KG1 (cell line): ENCODE measurements around the gene NUFIP2.
"Not testable (repeated sequence)": the region's sequence is repeated elsewhere in the genome, so short reads cannot be mapped to it uniquely, and the experiment has no call there.

ENCODE experiments used
- DNase-seq: peaks from one replicate; lab custom pipeline; 2025; lab: John Stamatoyannopoulos, UW

Gene NUFIP2

DNA sequence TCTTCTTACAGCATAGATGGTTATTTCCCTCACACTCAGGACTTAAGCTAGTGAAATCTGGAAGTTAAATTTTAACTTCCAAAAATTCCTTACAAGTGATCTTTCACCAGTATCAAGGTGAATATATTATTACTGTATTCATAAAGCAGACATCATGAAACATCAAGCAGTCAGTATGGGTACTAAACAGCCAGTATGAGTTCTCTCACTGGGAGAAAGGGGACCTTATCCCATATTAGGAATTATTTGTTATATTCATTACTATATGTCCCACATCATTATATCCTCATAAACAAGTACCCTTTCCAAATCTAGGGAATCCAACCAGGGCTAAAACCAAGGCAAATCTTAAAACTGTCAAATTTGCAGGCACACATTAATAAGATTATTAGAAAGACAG lies 15.3 kb downstream of the NUFIP2 start:
- DNase-seq: no peak

DNA sequence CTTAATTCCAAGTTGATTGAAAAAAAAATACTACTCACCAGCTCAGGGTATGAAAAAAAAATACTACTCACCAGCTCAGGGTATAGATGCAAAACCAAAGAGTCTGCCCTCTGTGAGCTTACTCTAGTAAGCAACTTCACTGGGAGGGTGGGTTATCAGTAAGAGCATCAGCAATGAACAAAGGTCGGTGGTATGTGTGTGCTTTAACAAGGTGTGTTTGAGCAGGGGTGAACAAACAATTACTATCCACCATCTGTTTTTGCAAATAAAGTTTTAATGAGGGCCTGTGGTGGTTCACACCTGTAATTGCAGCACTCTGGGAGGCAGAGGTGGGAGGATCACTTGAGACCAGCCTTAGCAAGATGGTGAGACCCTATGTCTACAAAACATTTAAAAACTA lies 20.0 kb downstream of the NUFIP2 start:
- no peak for DNase-seq

DNA sequence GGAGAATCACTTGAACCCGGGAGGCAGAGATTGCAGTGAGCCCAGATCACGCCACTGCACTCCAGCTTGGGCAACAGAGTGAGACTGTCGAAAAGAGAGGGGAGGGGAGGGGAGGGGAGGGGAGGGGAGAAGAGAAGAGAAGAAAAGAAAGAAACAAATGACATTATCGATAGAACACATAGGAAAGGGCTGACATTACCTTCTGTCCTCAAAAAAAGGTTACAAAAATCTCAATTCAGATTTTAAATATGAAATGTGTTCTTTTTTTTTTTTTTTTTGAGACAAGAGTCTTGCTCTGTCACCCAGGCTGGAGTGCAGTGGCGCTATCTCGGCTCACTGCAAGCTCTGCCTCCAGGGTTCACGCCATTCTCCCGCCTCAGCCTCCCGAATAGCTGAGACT lies 22.0 kb downstream of the NUFIP2 start:
- DNase-seq: not testable (repeated sequence)

DNA sequence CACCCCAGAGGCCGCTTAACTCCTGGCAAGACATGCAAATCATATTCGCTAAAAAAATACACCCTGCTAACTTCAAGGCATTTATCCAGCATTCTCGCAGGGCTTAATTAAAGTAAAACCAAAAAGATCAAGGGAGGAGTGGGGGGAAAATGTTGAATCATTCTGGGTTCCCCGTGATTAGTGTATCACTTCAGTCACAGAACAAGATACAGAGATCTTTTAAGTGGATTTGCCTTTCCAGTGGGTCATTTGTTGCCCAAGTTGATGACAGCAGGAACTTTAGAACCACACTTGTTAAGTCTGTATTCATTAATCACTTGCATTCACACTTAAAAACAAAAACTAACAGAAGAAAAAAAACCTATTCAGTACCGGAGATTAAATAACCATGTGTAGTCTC lies 30.0 kb downstream of the NUFIP2 start:
- no peak for DNase-seq

DNA sequence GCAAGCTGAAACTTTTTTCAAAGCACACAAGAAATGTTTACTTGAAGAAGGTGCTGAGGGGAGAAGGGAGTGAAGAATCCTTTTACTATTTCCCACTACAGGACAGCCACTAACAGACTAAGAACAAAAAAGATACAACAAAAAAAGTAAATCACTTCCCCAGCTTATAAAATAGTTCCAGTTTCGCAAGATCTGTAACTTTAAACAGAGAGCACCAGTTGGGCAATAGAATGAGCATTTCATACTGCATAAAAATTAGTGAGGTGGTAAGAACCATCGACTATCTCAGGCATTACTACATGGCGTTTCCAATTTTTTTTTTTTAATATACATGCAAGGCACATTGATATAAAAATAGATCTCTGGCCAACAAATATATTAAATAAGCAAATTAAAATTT lies 36.2 kb downstream of the NUFIP2 start:
- DNase-seq: no peak

DNA sequence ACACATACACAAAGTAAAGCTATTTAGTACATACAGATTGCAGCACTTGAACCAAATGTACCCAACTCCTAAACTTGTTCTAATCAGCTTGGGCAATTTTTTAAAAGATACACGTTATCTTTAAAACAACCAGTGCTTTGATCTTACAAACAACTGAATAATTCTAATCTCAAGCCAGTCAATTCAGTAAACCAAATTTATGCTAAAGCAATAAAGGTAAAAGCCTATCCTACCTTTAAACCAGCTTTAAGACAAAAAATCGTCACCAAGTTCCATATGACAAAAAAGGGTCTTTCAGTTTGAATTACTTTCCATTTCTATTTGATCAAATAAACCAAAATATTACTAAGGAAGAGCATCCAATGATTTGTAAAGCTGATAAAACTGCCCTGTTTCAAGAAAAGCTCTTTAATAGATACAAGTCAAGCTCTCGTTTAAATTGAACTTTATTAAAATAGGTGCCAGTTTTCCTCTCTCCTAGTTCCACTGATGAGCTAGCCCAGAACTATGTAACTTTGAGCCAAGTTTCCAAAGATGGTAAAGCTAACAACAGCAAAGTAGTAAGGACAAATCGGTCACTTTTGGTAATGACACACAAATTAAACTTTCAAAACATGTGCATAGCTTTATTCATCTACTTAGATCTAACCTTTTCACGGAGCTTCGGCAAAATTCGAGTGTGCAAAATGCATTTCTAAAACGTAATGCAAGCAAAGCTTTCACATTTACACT lies 37.0 kb downstream of the NUFIP2 start:
- no peak for DNase-seq

DNA sequence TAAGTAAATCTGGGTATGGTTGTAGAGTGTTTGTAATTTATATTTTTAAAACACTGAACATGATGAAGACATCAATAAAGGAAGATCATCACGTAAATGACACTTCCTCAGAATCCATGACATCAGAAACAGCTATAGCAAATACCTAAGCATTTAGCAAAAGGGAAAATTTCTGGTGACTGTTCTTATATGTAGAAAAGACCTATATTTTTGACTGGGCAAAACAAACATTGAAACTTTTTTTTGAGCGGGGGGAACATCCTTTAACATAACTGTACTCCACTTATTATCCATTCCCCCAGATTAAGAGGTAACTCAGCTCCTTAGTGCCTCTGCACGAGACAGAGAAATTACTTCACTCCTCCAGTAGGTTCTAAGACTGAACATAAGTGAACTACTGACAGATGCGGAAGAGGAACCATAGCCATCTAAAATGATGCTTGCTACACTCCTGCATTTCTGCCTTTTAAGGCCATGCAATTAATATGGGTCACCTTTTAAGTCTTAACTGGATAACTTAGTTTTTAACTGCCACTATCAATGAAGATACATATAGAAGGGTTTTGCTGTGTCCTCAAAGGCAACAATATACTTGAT lies 37.9 kb downstream of the NUFIP2 start:
- no peak for DNase-seq

DNA sequence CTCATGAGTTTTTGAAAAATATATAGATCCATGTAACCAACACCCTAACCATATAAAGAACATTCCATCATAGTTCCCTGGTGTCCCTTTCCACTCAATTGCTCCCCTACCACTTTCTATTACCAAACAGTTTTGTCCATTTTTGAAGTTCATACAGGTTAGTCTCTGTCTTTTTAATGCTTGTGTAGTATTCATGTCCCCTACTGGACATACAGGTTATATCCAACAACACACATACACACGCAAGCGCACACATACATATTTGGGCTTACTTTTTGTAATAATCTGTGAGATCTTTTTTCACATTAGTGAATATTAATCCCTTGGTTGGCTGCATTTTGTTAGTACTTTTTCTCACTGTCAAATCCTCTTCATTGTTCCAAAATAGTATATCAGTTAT lies 40.9 kb downstream of the NUFIP2 start:
- no peak for DNase-seq

DNA sequence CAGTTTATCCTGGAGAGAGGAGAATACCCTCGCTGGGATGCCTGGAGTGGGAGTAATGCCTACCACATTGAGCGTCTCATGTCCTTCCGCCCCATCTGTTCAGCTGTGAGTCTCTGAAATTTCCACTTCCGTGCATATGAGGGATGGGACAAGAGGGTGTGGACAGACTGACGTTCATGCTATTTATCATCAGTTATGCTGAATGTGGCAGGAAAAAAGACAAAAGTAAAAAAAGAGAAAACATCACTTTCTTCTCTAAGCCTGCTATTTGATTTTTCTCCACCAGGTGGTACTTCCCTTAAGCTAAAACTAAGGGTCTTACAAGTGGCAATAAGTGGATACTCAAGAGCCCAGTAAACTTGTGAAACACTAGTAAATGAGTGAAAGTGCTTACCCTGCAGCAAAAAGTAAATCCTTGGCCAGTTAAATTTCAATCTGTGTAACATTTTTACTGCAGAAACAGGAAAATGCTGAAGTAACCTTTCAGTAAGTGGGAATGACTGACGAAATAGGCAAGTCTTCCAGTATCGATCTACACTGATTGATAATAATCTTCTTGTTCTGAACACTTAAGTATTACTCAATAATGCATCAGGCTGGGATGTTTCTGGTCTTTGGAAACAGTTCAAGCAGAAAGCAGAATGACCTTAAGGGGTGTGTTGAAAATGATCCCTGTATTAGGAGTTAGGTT lies 41.7 kb downstream of the NUFIP2 start:
- DNase-seq: peak; percentile 22

DNA sequence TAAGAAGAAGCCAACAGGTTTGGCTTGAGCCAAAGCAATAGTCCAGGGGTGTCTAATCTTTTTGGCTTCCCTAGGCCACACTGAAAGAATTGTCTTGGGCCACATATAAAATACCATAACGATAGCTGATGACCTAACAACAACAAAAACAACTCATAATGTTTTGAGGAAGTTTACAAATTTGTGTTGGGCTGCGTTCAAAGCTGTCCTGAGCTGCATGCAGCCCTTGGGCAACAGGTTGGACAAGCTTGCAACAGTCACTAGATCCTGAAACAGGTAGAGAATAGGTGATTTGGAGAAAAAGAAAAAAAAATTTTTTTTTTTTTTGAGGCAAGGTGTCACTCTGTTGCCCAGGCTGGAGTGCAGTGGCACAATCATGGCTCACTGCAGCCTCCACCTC lies 42.8 kb downstream of the NUFIP2 start:
- no peak for DNase-seq

DNA sequence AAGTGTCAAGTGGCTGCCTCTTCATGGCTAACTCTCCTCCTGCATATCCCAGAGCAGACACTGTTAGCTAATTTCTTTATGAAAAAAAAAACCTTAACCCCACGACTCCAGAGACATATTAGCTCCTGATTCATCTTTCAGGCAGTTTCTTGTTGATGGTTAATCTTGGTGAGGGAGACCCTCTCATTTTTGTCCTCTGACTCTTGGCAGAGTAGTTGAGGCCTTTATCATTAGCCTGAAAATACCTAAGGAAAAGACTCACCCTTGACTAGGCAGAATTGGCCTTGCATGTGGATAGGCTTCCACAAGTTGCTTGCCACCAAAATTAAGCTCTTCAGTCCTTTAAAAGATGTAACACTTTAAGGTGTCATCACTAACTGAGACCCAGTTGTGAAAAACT lies 43.3 kb downstream of the NUFIP2 start:
- no peak for DNase-seq

DNA sequence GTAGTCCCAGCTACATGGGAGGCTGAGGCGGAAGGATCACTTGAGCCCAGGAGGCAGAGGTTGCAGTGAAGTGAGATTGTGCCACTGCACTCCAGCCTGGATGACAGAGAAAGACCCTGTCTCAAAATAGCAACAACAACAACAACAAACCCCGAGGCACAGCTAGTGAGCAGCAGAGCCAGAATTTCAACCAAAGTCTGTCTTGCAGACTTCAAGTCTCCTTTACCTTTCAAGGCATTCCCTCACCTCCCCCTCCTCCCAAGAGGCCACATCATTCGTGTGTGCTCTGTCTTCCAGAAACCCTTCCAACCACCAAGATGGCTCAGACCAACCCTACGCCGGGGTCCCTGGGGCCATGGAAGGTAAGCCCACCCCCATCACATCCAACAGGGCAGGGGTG lies 45.1 kb downstream of the NUFIP2 start:
- no peak for DNase-seq

DNA sequence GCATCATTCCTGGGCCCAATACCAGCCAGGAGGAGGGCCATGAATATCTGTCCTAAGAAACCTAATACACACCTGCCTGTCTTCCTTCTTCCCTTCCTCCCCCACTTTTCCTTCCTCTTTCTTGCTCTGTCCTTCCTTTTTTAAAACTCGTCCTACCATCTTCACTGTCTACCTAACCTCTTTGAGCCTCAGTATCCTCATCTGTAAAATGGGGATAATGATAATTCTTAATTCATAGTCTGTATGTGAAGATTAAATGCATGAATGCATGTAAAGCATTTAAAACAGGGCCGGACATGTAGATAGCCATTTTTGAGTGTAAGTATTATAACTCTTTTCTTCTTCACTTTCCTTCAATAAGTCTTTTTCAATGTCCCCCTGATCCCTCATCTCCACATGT lies 46.7 kb downstream of the NUFIP2 start:
- DNase-seq: no peak

DNA sequence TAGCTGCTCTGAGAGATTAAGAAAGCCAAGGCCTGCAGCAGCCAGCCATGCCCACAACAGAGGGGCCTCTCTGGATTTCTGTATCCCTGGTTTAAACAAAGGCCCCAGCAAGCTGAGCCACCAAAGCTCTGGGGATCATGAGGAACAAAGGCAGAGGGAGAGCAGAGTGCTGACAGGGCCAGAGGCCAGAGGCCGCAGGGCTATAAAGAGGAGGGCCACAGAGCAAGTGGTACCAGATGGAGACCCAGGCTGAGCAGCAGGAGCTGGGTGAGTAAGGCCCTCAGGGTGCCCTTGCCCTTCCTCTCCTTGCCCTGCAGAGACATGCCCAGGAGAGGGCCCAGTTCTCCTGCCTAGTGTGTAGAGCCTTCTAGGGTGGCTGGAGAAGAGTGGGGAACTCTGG lies 47.3 kb downstream of the NUFIP2 start, which contains the start of gene CRYBA1:
Gene CRYBA1 (plus strand): TSS at position 232 of the 400 bp plus-strand sequence. CDS start 5 bp downstream, at position 237.
- DNase-seq: no peak

DNA sequence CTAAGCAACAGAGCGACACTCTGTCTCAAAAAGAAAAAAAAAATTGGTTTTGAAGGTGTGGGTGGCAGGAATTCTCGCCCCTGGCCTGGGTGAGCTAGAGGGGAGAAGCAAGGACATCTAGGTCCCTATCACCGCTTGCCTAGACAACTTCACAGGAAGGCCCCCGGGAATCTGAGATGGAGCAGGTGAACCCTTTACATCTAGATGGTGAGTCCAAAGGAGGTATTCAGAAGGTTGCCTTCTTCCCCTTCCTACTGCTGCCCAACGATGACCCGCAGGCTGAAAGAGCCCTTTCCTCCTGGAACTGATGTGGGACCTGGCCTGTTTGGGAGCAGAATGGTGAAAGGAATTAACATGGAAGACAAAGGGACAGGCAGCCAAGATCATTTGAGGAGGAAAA lies 48.5 kb downstream of the NUFIP2 start:
- DNase-seq: no peak

DNA sequence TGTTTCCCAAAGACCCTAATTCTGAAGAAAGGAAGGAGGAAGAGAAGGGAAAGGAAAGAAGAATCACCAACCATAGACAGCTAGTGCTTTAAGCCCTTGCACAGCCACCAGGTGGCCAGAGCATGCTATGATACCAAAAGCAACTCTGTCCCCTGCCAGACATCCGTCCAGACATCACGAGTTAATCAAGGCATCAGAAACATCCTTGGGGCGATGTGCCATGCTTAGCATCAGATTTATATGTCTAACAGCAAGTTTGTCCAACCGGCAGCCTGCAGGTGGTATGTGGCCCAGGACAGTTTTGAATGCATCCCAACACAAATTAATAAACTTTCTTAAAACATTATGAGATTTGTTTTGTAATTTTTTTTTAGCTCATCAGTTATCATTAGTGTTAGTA lies 50.2 kb downstream of the NUFIP2 start:
- no peak for DNase-seq

DNA sequence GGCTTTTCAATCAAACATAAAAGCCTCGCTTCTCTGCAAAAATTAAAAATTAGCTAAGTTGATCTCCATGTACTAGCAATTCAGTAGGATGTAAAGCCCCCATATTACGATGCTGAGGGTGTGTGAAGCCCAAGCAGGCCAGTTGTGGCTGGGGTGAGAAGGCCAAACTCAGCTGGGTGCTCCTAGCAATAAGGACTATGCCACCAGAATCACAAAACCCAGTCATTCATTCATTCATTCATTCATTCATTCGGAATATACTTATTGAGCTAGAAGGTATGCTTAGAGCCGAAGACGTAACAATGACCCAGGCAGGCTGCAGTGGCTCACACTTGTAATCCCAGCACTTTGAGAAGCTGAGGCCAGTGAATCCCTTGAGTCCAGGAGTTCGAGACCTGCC lies 51.2 kb downstream of the NUFIP2 start:
- DNase-seq: no peak

DNA sequence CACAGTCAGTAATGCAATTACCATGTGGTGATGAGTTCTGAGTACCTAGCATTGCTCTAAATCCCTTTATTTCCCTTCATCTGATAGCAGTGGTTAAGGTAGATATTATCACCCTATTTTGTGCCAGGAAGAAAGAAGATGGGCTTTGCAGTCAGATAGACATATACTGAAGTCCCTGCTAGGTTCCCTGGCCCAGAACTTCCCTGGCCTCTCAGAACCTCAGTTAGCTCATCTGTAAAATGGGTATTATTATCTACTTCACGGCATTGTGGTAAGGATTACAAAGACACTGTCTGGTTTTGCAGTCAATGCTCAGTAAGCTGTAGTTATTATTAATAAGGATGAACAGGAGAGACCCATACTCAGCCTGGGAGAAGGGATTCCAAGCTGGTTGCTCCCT lies 51.9 kb downstream of the NUFIP2 start:
- no peak for DNase-seq

DNA sequence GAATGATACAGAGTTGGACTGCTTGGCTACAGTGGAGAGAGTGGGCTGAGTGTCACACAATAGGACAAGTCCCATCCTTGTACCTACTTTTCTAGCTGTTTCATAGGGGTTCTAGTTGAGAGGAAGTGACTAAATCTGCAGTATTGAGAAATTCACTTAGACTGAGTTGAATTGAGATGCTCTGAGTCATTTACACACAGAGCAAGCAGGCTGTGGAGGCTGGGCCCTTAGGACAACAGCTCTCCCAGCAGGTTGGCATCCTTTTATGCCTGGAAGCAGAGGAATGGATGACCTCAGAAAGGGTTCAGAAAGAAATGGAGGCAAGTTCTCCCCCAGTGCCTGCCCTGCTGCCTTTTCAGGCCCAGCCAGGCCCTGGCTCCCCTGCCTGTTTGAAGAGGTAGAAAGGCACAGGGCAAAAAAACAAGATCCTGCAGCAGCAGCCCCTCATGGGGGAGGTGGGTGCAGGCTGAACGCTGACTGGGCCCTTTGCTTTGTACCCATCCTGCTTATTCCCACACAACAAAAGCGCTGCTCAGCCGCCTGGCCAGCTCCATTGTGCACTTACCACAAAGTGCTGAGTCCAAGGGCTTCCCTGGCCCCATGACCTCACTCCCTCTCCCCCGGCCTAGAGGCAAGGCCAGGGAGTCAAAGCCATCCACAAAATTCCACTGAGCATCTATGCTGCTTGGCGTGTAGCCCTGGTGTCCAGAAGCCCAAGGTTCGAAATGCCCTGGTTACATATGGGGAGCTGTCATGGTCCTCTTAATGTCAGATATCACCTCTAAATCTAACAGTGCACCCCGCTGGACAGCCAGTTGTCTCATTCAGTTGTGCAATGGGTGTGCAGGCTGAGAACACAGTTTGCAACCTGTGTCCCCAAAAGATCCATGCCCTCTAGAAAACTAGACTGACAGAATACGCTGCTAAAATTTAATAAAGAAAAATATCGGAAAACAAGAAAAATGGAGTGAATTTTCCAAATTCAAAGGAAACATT lies 52.7 kb downstream of the NUFIP2 start:
- DNase-seq: no peak

DNA sequence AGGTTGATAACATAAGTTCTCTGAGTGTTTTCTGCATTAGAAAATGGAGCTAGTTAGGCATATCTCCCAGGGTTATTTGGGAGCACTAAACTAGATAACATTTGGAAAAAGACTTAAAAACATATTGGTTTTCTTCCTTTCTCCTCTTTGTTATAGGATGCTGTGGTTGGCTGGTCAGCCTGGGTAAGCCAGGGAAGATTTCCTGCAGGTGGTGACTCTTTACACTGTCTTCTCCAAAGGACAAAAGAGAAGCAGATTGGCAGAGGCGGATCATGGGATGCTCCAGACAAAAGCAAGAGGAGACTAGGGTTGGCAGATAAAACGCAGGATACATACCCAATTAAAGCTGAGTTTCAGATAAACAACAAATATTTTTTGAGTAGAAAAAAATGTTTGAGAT lies 53.5 kb downstream of the NUFIP2 start:
- DNase-seq: no peak

DNA sequence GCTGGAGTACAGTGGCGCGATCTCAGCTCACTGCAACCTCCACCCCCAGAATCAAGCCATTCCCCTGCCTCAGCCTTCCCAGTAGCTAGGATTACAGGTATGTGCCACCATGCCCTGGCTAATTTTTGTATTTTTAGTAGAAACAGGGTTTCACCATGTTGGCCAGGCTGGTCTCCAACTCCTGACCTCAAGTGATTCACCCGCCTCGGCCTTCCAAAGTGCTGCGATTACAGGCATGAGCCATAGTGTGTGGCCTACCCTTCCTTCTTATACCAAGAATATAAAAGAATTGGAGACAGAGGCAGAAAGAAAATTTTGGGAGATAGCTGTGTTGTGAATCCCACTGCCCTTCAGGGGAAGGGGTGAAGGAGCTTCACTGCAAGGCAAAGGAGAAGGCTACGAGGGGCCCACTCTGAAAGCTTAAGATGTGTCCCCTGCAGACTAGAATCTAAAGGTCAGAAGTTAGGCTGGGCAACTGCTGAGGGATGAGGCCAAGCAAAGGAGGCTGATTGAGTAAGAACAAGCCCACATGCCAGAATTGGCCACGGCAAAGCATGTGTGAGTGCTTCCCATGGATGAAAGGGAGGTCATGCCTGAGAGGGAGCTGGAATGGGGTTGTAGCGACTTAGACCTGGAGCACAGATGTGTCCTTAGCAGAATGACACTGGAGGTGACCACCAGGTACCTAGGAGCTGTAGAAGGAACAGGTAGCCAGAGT lies 55.7 kb downstream of the NUFIP2 start:
- DNase-seq: no peak
